Measurements from ENCODE around the gene ADAMTS9.

ADAMTS9 gene

DNA sequence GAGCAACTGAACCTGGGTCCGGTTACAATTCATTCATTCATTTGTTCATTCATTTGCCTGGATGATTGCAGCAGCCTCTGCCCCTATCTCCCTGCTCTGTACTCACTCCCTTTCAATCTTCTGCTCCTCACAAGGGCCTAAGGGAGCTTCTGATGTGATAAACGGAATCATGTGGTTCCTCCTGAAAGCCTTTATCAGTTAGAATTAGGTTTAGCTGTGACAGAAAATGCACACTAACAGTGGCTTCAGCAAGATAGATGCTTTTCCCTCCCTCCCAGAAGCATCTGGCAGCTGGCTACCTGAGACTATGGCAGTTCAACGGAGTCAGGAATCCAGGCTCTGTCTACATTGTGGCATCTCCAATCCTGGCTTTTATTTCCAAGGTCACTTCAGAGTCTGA is 196.0 kb downstream of the ADAMTS9 start:
- H3K36me3 ChIP-seq (ENCODE audit: insufficient read depth, low read length), result no peaks in the 10 kb centered on the region
- peaks cover 48% of the 10 kb centered on the region for H3K27me3 ChIP-seq (ENCODE audit: insufficient read depth, low read length)
- H3K27ac ChIP-seq (ENCODE audit: low read depth, low read length), result no peak overlapping the region
- no peaks in the 10 kb centered on the region for H3K4me1 ChIP-seq (ENCODE audit: control insufficient read depth, insufficient read depth, low read length, unreplicated experiment)
- H2AFZ ChIP-seq (ENCODE audit: low read length, unreplicated experiment), result no peak overlapping the region
- H3K4me3 ChIP-seq (ENCODE audit: low read depth, low read length), result no peak overlapping the region
- no peaks in the 10 kb centered on the region for H3K79me2 ChIP-seq (ENCODE audit: control insufficient read depth, insufficient read depth, low read length, unreplicated experiment)

DNA sequence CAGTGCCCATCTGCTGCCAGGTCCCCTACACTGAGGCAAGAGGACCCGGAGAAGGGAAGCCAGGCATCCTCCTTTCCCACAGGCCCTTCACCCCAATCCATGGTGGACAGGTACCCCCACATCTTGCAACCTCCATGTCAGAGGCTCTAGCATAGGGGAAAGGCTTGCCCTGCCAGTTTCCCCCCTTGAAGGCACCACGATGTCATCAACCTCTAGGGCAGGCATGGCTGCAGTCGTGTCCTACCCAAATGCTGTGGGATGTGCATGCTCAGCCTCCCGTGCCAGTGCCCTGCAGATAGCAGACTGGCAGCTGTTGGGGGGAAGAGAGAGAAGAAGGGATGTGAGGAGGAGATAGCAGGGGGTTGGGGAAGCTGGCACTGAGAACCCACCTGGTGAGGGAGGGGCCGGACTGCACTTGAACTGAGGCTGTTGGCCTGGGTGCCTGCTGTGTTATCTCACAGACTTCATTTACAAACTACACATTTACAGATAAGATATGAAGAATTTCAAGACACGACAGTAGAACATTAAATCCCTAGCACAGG is 197.5 kb downstream of the ADAMTS9 start:
- no peak overlapping the region for H3K27ac ChIP-seq (ENCODE audit: low read depth, low read length)
- H3K79me2 ChIP-seq (ENCODE audit: control insufficient read depth, insufficient read depth, low read length, unreplicated experiment), result no peaks in the 10 kb centered on the region
- H3K4me3 ChIP-seq (ENCODE audit: low read depth, low read length), result no peak overlapping the region
- no peaks in the 10 kb centered on the region for H3K36me3 ChIP-seq (ENCODE audit: insufficient read depth, low read length)
- H3K4me1 ChIP-seq (ENCODE audit: control insufficient read depth, insufficient read depth, low read length, unreplicated experiment), result no peaks in the 10 kb centered on the region
- no peak overlapping the region for H2AFZ ChIP-seq (ENCODE audit: low read length, unreplicated experiment)
- peaks cover 48% of the 10 kb centered on the region for H3K27me3 ChIP-seq (ENCODE audit: insufficient read depth, low read length)

DNA sequence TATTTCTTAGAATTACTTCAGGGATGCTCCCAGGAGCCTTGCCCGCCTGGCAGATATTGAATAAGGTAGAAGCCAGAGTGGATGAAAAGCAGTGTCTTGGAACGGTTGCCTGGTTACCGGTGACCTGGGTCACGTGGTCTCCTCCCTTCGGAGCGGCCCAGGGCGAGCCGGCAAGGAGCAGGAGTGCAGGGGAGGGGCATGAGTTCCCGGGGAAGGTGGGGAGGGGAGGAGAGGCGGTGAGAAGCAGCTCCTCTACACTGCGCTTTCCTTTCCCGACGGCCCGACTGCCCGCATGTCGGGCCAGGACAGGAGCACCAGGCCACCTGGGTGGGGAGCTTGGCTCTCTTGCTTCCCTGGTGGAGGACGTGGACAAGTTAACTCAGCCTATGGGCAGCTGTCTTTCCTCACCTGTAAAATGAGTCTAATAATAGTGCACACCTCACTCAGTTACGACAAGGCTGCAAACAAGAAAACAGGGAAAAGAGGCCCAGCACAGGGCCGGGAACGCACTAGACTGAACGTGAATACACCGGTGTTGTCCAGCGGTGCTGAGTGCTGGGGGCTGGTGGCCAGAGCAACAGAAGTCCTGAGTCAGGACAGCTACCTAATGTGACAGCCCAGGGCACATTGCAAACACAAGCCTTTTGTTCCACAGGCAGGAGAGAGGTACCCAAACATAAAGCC is 198.3 kb downstream of the ADAMTS9 start:
- no peaks in the 10 kb centered on the region for H3K4me1 ChIP-seq (ENCODE audit: control insufficient read depth, insufficient read depth, low read length, unreplicated experiment)
- no peak overlapping the region for H3K27ac ChIP-seq (ENCODE audit: low read depth, low read length)
- no peak overlapping the region for H2AFZ ChIP-seq (ENCODE audit: low read length, unreplicated experiment)
- H3K27me3 ChIP-seq (ENCODE audit: insufficient read depth, low read length), result peaks cover 45% of the 10 kb centered on the region
- H3K79me2 ChIP-seq (ENCODE audit: control insufficient read depth, insufficient read depth, low read length, unreplicated experiment), result no peaks in the 10 kb centered on the region
- H3K36me3 ChIP-seq (ENCODE audit: insufficient read depth, low read length), result no peaks in the 10 kb centered on the region
- no peak overlapping the region for H3K4me3 ChIP-seq (ENCODE audit: low read depth, low read length)

DNA sequence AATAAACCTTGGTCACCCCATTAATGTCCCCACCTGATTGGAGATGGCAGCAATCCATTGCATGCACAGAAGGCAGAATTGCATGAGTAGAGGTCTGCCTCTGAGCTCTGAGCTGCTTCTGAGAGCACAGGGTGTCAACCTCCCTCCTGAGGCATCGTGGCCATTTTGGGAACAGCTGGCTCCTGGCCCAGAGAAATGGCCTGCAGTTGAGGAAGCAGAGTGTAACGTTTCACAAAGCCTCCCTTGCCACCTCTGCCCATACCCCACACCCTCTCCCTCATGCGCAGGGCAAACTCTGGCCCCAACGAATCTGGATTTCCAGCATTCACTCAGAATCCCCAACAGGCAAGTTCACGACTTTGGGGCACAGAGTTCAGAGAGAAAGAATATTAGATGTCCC is 198.9 kb downstream of the ADAMTS9 start:
- H3K27me3 ChIP-seq (ENCODE audit: insufficient read depth, low read length), result peaks cover 40% of the 10 kb centered on the region
- H3K4me3 ChIP-seq (ENCODE audit: low read depth, low read length), result no peak overlapping the region
- H2AFZ ChIP-seq (ENCODE audit: low read length, unreplicated experiment), result no peak overlapping the region
- no peak overlapping the region for H3K27ac ChIP-seq (ENCODE audit: low read depth, low read length)
- no peaks in the 10 kb centered on the region for H3K79me2 ChIP-seq (ENCODE audit: control insufficient read depth, insufficient read depth, low read length, unreplicated experiment)
- no peaks in the 10 kb centered on the region for H3K4me1 ChIP-seq (ENCODE audit: control insufficient read depth, insufficient read depth, low read length, unreplicated experiment)
- H3K36me3 ChIP-seq (ENCODE audit: insufficient read depth, low read length), result no peaks in the 10 kb centered on the region

DNA sequence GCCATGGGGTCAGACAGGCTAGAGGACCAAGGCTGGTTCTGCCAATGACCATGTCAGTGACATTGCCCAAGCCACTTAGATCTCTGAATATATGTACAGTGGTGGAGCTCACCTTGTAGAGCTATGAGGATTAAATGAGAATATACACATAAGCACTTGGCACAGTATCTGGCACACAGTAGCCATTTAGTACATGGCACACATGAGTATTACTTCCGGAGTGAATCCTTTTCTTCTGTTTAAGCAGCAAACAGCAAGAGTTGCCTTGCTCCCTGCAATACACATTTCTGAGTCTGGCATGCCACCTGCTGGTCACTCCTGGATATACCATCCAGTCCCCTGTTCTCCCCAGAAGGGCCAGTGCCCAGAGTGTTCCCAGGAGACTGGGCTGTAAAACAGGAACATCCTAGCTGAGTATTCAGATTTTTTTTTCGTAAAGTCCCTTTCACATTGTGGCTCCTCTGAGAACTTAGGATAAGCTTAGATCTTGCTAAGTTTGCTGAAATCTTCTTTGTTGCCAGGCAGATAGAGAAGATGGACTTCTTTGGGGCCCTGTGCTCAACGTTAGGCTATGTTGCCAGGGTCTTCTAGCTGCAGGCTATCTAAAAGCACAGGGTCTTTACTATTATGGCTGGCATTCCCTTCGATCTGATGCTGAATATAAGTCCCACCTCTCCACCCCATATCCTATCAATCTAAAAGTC is 203.4 kb downstream of the ADAMTS9 start:
- Histone ChIP-seq H3K27me3 (ENCODE audit: insufficient read depth, low read length) (no peaks in the 10 kb centered on the region; the same call in 1 of the 2 replicates), H3K27ac (ENCODE audit: low read depth, low read length) (no peak overlapping the region), H3K79me2 (ENCODE audit: control insufficient read depth, insufficient read depth, low read length, unreplicated experiment) (no peaks in the 10 kb centered on the region), H3K4me3 (ENCODE audit: low read depth, low read length) (no peak overlapping the region), H3K4me1 (ENCODE audit: control insufficient read depth, insufficient read depth, low read length, unreplicated experiment) (no peaks in the 10 kb centered on the region), H3K36me3 (ENCODE audit: insufficient read depth, low read length) (no peaks in the 10 kb centered on the region), H2AFZ (ENCODE audit: low read length, unreplicated experiment) (no peak overlapping the region)

DNA sequence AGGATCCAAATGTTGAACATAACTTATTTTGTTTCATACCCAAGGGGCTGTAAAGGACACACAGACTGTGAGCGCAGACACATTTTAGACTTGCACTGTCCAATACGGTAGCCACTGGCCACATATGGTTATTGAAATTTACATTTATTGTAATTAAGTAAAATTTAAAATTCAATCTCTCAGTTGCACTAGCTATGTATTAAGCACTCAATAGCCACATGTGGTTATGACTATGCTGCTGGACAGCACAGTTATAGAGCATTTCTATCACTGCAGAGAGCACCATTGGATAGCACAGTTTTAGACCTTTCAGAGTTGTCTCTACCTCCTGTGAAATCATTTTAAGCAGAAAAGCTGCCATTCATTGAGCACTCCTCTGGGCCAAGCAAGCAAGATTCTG is 204.3 kb downstream of the ADAMTS9 start:
- Histone ChIP-seq H3K4me1 (ENCODE audit: control insufficient read depth, insufficient read depth, low read length, unreplicated experiment) (no peaks in the 10 kb centered on the region), H2AFZ (ENCODE audit: low read length, unreplicated experiment) (no peak overlapping the region), H3K79me2 (ENCODE audit: control insufficient read depth, insufficient read depth, low read length, unreplicated experiment) (no peaks in the 10 kb centered on the region), H3K4me3 (ENCODE audit: low read depth, low read length) (no peak overlapping the region), H3K36me3 (ENCODE audit: insufficient read depth, low read length) (no peaks in the 10 kb centered on the region), H3K27me3 (ENCODE audit: insufficient read depth, low read length) (no peaks in the 10 kb centered on the region; the same call in 1 of the 2 replicates), H3K27ac (ENCODE audit: low read depth, low read length) (no peak overlapping the region)

DNA sequence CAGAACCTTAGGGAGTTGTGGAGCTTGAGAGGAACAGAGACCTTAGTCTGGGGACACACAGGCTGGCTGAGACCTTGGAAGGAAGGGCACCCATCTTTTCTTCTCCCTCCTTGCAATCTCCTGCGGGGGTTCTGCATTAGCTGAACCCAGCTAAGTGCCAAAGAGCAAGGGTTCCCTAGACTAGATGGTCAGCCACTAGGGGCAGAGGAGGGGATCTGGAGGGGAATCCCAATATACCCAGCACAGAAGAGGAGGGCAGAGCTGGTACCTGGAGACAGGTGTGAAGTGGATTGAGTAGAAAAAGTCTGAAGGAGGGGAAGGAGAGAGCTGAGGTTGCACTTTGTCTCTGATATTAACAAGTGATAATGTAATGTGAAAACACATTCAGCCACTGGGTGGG is 212.8 kb downstream of the ADAMTS9 start:
- H3K79me2 ChIP-seq (ENCODE audit: control insufficient read depth, insufficient read depth, low read length, unreplicated experiment), result no peaks in the 10 kb centered on the region
- no peaks in the 10 kb centered on the region for H3K4me1 ChIP-seq (ENCODE audit: control insufficient read depth, insufficient read depth, low read length, unreplicated experiment)
- no peak overlapping the region for H2AFZ ChIP-seq (ENCODE audit: low read length, unreplicated experiment)
- H3K27ac ChIP-seq (ENCODE audit: low read depth, low read length), result no peak overlapping the region
- no peak overlapping the region for H3K4me3 ChIP-seq (ENCODE audit: low read depth, low read length)
- no peaks in the 10 kb centered on the region for H3K36me3 ChIP-seq (ENCODE audit: insufficient read depth, low read length)
- peaks cover 13% of the 10 kb centered on the region; the same call in 1 of the 2 replicates for H3K27me3 ChIP-seq (ENCODE audit: insufficient read depth, low read length)

DNA sequence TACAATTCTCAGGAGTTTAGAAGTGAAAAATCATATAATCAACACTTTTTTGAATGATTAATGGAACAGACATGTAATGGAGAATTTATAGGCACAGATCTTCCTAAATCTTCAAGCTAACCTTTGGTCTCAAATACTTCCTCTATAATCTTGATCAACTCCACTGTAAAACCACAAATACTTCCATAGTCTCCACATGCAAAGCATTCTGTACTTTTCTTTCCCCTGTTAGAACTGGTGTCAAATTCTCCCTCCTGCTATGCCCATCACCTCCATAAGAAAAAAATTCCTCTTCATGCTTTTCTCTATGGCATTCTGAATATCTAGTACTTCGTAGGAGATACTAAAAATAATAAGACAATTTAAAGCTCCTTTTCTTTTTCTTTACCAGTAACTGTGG is 214.3 kb downstream of the ADAMTS9 start:
- peaks cover 13% of the 10 kb centered on the region; the same call in 1 of the 2 replicates for H3K27me3 ChIP-seq (ENCODE audit: insufficient read depth, low read length)
- H3K79me2 ChIP-seq (ENCODE audit: control insufficient read depth, insufficient read depth, low read length, unreplicated experiment), result no peaks in the 10 kb centered on the region
- no peak overlapping the region for H2AFZ ChIP-seq (ENCODE audit: low read length, unreplicated experiment)
- H3K36me3 ChIP-seq (ENCODE audit: insufficient read depth, low read length), result no peaks in the 10 kb centered on the region
- no peak overlapping the region for H3K4me3 ChIP-seq (ENCODE audit: low read depth, low read length)
- no peak overlapping the region for H3K27ac ChIP-seq (ENCODE audit: low read depth, low read length)
- H3K4me1 ChIP-seq (ENCODE audit: control insufficient read depth, insufficient read depth, low read length, unreplicated experiment), result no peaks in the 10 kb centered on the region

DNA sequence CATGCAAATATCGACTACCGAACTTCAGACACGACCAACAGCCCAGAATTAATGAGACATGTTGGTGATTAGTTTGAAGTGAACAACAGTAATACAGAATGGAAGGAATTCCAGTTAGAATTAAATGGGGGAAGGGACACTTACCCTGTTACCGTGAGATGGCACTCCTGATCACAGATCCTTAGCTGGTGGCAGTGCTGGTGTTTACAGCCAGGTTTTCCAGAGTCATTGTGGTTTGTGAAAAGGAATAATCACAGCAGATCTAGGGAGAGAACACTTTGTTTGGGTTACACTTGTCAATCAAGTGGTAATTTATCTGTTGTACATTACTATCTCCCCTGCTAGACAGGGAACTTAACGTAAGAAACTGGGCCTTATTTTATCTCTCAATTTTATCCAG is 217.4 kb downstream of the ADAMTS9 start:
- Histone ChIP-seq H3K79me2 (ENCODE audit: control insufficient read depth, insufficient read depth, low read length, unreplicated experiment) (no peaks in the 10 kb centered on the region), H3K36me3 (ENCODE audit: insufficient read depth, low read length) (no peaks in the 10 kb centered on the region), H3K4me3 (ENCODE audit: low read depth, low read length) (no peak overlapping the region), H3K4me1 (ENCODE audit: control insufficient read depth, insufficient read depth, low read length, unreplicated experiment) (no peaks in the 10 kb centered on the region), H2AFZ (ENCODE audit: low read length, unreplicated experiment) (no peak overlapping the region), H3K27ac (ENCODE audit: low read depth, low read length) (no peak overlapping the region), H3K27me3 (ENCODE audit: insufficient read depth, low read length) (peaks cover 13% of the 10 kb centered on the region; the same call in 1 of the 2 replicates)

DNA sequence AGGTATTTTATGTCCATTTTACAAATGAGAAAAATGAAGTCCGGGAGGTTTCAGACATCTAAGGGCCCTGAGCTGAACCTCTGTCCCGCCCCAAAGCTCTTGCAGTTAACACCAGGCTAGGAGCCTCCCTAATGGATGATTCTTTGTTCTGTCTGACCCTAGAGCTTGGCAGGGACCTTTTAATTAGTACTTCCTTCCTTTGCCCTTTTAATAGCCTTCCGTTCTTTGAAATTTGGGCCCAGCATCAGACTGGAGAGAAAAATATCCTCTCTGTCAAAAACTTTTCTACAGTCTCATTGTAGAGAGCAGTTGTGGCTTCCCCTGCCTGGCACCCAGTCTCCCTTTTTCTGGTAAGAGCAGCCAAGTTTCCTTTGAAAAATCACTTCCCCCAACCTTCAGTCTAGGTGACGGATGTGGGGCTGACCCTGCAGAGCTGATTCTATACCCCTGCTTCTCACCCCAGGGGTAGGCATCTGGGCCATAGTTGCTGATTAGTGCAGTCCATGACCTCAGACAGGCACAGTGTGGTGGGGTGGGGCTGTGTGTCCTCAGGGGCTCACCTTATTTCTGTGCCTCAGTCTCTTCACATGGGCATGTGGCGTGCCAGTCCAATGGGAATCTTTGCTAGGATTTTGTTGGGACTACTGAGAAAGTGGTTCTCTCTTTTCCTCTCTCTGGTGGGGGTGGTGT is 220.4 kb downstream of the ADAMTS9 start:
- Histone ChIP-seq H3K36me3 (ENCODE audit: insufficient read depth, low read length) (no peaks in the 10 kb centered on the region), H3K4me1 (ENCODE audit: control insufficient read depth, insufficient read depth, low read length, unreplicated experiment) (peaks cover 7% of the 10 kb centered on the region), H3K79me2 (ENCODE audit: control insufficient read depth, insufficient read depth, low read length, unreplicated experiment) (no peaks in the 10 kb centered on the region), H3K27me3 (ENCODE audit: insufficient read depth, low read length) (peaks cover 6% of the 10 kb centered on the region; the same call in 1 of the 2 replicates), H2AFZ (ENCODE audit: low read length, unreplicated experiment) (no peak overlapping the region), H3K4me3 (ENCODE audit: low read depth, low read length) (no peak overlapping the region), H3K27ac (ENCODE audit: low read depth, low read length) (no peak overlapping the region)
